ENCODE data around the gene CSK.

The CSK gene

GRCh38 chr15:74838137-74838516 lies 56.2 kb downstream of the CSK start:
- Histone ChIP-seq H4K20me1 (ENCODE audit: insufficient read depth, low read length) (no peaks in the 10 kb centered on the region), H3K27ac (ENCODE audit: low read length) (no peak overlapping the region), H3K9me3 (ENCODE audit: insufficient read depth, low read length) (no peaks in the 10 kb centered on the region), H3K27me3 (ENCODE audit: low read depth, low read length) (no peaks in the 10 kb centered on the region), H3K4me1 (ENCODE audit: low read length) (peaks cover 10% of the 10 kb centered on the region), H3K4me2 (ENCODE audit: low read length) (no peak overlapping the region), H3K9ac (ENCODE audit: low read length) (no peak overlapping the region), H3K79me2 (ENCODE audit: low read length) (peaks cover 13% of the 10 kb centered on the region), H2AFZ (ENCODE audit: low read depth, low read length) (no peak overlapping the region), H3K36me3 (replicated peaks; ENCODE audit: low read depth, low read length) (peaks cover 36% of the 10 kb centered on the region), H3K4me3 (ENCODE audit: low read length) (no peak overlapping the region)
- TF ChIP-seq, protein P1, sequence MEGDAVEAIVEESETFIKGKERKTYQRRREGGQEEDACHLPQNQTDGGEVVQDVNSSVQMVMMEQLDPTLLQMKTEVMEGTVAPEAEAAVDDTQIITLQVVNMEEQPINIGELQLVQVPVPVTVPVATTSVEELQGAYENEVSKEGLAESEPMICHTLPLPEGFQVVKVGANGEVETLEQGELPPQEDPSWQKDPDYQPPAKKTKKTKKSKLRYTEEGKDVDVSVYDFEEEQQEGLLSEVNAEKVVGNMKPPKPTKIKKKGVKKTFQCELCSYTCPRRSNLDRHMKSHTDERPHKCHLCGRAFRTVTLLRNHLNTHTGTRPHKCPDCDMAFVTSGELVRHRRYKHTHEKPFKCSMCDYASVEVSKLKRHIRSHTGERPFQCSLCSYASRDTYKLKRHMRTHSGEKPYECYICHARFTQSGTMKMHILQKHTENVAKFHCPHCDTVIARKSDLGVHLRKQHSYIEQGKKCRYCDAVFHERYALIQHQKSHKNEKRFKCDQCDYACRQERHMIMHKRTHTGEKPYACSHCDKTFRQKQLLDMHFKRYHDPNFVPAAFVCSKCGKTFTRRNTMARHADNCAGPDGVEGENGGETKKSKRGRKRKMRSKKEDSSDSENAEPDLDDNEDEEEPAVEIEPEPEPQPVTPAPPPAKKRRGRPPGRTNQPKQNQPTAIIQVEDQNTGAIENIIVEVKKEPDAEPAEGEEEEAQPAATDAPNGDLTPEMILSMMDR (IDR thresholded peaks at IDR 0.05; ENCODE audit: low read depth, low read length) = no peak
- TF ChIP-seq EZH2phosphoT487 (IDR thresholded peaks at IDR 0.05; ENCODE audit: low read depth) = no peak

DNA sequence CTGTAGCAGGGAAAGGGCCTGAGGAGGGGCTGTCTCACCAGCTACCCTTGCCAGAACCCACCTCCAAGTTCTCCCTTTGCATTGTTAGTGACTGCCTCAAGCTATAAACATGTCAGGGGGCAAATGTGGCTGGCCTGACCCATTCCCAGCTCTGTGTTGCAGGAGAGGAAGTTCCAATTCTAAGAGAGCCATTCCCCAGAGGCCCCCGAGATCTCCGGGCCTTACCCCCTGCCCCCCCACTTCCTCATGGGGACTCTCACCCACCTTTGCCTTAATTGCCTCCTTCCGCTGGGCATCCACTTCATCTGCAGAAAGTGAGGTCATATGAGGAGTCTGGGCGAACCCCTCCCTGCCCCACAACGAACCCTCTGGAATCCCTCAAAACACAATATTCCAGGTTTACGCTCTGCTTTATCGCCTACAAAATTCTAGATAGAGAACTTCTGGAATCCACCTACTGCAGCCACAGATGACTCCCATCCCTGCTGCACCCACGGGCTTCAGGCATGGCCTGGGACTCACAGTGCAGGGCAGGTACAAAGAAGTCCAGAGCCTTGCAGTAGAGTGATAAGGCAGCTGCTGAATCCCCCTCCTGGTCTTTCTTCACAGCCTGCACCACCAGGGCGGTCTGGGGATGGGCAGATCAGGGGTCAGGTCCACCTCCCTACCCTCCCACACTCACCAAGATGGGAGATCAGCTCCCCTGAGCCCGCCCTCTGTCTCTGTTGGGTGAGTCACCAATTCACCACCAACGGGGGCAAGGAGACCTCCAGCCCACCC lies 57.1 kb downstream of the CSK start:
- no peak overlapping the region for H3K27ac ChIP-seq (ENCODE audit: low read length)
- no peak for TF ChIP-seq EZH2phosphoT487 (IDR thresholded peaks at IDR 0.05; ENCODE audit: low read depth)
- TF ChIP-seq, protein P1 (IDR thresholded peaks at IDR 0.05; ENCODE audit: low read depth, low read length) = no peak
- H3K9ac ChIP-seq (ENCODE audit: low read length) = no peak overlapping the region
- no peaks in the 10 kb centered on the region for H4K20me1 ChIP-seq (ENCODE audit: insufficient read depth, low read length)
- H3K4me1 ChIP-seq (ENCODE audit: low read length) = peaks cover 16% of the 10 kb centered on the region
- H3K9me3 ChIP-seq (ENCODE audit: insufficient read depth, low read length) = no peaks in the 10 kb centered on the region
- peaks cover 13% of the 10 kb centered on the region for H3K79me2 ChIP-seq (ENCODE audit: low read length)
- H2AFZ ChIP-seq (ENCODE audit: low read depth, low read length) = no peak overlapping the region
- H3K36me3 ChIP-seq (replicated peaks; ENCODE audit: low read depth, low read length) = peaks cover 40% of the 10 kb centered on the region
- H3K4me3 ChIP-seq (ENCODE audit: low read length) = no peak overlapping the region
- H3K4me2 ChIP-seq (ENCODE audit: low read length) = no peak overlapping the region
- H3K27me3 ChIP-seq (ENCODE audit: low read depth, low read length) = no peaks in the 10 kb centered on the region

GRCh38 chr15:74839526-74840395 lies 57.9 kb downstream of the CSK start:
- peaks cover 13% of the 10 kb centered on the region for H3K79me2 ChIP-seq (ENCODE audit: low read length)
- no peak overlapping the region for H3K27ac ChIP-seq (ENCODE audit: low read length)
- H4K20me1 ChIP-seq (ENCODE audit: insufficient read depth, low read length) = no peaks in the 10 kb centered on the region
- TF ChIP-seq, protein P1 (IDR thresholded peaks at IDR 0.05; ENCODE audit: low read depth, low read length) = peak; percentile 45
- no peak for TF ChIP-seq EZH2phosphoT487 (IDR thresholded peaks at IDR 0.05; ENCODE audit: low read depth)
- no peak overlapping the region for H3K9ac ChIP-seq (ENCODE audit: low read length)
- no peaks in the 10 kb centered on the region for H3K9me3 ChIP-seq (ENCODE audit: insufficient read depth, low read length)
- no peaks in the 10 kb centered on the region for H3K27me3 ChIP-seq (ENCODE audit: low read depth, low read length)
- peaks cover 48% of the 10 kb centered on the region for H3K36me3 ChIP-seq (replicated peaks; ENCODE audit: low read depth, low read length)
- peaks cover 22% of the 10 kb centered on the region for H3K4me1 ChIP-seq (ENCODE audit: low read length)
- no peak overlapping the region for H2AFZ ChIP-seq (ENCODE audit: low read depth, low read length)
- H3K4me3 ChIP-seq (ENCODE audit: low read length) = no peak overlapping the region
- no peak overlapping the region for H3K4me2 ChIP-seq (ENCODE audit: low read length)
